ENCODE results near the gene ALDH1L1.

The ALDH1L1 gene

DNA sequence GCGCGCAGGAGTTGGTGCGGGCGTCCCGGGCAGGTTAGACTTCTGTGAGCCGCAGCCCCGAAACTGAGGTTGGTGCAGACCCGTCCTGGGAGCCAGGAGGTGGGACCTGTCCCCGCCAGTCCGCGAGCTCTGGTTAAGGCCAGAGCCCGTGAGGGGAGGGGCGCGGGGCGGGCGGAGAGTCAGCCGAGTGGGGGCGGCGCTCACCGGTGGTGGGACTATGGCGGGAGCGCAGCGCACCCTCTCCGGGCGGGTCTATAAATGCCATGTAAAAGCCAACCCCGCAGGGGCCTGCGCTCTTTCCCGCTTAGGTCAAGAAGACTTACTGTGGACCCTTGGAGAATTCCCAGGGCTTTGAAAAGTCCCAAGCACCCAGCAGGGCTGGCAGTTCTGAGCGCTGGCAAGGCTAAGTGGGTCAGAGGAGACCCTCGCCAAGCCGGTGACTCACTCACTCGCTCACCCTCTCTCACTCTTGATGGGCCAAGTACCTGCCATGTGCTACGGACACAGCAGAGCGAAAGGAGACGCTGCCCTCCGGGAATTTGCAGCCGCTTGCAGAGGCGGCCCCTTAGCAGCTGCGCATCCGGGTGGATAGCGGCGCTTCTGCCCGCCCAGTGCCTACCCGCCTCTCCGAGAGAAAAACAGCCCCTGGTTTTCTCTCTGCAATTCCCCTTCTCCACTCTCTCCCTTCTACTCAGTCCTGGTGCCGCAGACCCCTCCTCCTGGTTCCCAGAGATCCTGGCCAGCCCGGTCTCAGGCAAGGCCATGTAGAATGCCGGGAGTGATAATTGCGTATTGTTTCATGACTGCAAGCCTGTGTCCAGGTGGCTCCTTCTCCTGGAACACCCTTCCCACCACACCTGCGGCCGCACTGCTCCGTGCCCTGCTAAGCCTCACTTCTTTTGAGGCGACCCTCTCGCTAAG is at the start of gene ALDH1L1:
ALDH1L1 (minus strand) TSS at position 110 of the 921 bp plus-strand sequence. CDS start 19,607 bp downstream, outside the sequence.
- no peak for DNase-seq (ENCODE audit: low read depth, low spot score)

DNA sequence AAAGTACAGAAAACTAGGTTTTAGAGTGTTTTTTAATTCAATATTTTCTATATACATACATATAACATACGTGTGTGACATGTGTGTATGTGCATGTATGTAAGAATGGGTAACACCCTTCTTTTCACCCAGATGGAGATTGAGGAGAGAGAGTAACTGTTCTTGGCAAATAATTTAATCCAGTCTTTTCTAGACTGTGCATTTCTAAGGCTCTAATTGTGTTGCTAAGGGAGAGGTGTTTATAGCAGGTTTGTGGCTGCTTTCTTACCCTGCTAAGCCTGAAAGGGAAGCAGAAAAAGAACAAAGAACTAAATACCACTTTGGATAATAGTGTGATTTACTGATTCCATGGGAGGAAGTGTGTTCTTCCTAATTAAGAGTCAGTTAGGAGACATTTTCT is 46.0 kb upstream of the ALDH1L1 start:
- DNase-seq (ENCODE audit: low read depth, low spot score) = no peak

DNA sequence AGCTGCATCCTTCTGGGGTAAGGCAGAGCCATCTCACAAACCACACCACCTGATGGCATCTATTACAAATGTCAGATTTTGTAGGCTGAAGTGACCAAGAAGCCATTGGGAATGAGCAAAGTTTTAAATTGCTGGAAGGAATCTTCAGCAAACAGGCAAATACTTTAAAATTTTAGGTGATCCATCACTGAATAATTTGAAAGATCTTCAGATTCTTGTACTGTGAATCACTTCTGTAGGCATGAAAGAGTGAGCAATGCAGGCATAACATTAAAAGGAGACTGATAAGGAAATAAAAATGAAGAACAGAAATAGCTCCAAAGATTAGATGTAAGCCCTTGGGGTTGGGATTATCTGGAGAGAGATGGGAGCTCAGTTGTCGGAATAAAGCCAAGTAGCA is 36.0 kb upstream of the ALDH1L1 start:
- no peak for DNase-seq (ENCODE audit: low read depth, low spot score)

DNA sequence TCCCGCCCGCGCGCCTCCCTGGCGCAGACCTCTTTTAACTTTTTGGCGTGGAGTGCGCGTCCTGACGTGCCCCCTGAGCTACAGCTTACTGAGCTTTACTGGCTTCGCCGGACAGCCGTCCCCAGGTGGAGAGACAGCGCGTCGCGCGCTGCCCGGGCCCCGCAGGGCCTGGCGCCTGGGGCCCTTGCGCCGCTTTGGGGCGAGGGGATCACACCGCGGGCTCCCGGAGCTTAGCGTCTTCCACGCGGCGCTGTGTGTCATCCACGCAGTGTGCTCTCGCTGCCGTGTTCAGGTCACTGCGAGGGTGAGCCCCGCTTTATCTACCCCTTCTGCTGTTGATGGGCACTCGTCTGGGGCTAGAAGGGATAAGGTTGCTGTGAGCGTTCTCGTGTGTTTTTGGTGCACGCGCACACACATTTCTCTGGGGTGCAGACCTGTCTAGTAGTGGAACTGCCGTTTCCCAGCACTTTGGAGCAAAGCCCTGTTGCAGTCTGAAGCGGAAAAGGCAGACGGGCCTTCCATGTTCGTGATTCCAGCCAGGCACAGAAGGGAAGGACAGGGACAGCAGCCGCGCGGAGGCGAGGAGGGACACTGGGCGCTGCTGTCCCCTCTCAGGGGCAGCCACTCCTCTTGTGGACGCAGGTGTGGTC is 33.1 kb upstream of the ALDH1L1 start:
- no peak for DNase-seq (ENCODE audit: low read depth, low spot score)

DNA sequence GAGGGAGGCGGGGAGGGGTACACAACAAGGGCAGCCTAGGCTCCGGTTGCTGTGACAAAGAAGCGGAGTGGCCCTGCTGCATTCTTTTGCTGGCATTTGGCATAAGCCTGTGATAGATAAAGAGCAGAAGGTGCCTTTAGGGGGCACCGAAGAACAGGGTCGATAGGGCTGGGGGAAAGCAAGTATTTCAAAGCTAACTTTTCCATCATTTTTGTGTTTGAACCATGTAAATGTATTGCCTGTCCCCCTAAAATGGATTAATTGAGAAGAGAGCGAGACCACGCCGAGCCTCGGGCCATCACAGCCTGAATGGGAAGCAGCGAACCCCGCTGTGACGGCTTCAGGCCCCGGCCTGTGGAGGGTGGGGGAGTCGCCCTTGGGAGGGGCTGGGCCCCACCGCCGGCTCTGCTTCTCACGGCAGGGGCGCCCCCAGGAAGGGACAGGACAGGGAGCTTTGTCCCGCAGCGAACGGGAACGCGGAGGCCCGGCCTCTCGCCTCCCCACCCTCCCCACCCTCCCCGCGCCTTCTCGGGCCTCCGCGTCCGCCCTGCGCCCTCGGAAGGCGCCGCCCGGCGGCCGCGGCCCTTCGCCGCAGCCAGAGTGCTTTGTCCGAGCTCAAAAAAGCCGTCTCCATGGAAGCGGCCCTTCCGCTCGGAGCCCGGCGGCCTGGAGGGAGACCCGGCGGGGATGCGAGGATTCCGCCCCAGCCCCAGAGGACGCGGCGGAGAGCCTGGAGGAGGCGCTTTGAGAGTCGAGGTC is 32.4 kb upstream of the ALDH1L1 start:
- DNase-seq (ENCODE audit: low read depth, low spot score) = no peak

DNA sequence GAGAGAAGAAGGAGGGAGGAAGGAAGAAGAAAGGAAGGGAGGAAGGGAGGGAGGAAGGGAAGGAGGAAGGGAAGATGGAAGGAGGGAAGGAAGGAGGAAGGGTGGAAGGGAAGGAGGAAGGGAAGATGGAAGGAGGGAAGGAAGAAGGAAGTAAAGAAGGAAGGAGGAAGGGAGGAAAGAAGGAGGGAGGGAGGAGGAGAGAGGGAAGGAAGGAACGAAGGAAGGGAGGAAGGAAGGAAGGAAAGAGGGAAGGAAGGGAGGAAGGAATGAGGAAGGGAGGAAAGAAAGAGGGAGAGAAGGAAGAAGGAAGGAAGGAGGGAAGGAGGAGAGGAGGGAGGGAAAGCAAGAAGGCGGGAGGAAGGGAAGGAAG is 31.8 kb upstream of the ALDH1L1 start:
- DNase-seq (ENCODE audit: low read depth, low spot score) = no peak

DNA sequence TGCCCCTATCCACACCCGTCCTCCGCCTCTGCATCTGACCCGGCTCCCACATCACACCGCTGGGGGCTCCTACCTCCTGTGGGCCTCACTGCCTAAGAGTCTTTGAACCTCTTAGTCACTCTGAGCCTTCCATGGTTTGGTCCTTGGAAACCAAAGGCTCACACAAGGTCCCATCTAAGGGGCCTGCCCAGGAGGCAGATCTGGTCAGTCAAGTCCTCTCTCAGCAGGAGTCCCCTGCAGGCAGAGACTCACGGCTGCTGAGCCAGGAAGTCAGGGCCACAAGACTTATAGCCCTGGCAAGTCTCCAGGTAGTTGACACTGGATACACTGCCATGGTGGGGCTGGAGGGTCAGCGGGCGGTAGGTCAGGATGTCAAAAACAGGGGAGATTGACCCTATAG is 31.2 kb upstream of the ALDH1L1 start:
- DNase-seq (ENCODE audit: low read depth, low spot score) = no peak

DNA sequence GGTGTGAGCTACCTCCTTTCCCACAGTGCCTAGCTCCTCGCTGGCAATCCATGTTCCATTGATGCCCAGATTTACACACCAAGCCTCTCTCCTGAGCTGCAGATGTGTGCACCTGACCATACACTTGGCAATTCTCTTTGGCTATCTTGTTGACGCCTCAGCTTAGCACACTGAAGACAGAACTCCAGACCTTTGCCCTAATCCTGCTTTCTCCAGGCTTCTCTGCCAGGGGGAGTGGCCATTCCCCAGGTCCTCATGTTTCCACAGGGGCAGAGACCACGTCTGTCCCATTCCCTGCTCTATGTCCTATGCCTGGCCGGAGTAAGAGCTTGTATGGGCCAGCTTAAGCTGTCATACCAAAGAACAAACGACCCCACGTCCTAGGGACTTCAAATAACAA is 30.2 kb upstream of the ALDH1L1 start:
- no peak for DNase-seq (ENCODE audit: low read depth, low spot score)

DNA sequence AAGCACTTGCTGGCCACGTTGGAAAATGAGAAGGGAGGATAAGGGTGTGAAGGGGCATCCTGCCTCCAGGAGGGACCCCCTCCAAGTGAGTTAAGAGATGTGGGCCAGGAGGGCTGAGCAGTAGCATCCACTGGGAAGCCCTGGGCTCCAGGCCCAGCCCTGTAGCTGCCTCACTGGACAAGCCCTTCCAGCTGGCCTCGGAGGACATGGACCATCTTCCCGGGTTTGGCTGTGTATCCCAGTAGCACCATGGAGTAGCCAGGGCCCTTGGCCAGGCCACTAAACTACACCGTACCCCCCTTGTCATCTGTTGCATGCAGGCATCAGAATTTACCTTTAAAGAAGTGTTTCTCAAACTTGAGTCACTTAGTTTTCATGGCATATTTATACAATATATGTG is 29.4 kb upstream of the ALDH1L1 start:
- no peak for DNase-seq (ENCODE audit: low read depth, low spot score)

DNA sequence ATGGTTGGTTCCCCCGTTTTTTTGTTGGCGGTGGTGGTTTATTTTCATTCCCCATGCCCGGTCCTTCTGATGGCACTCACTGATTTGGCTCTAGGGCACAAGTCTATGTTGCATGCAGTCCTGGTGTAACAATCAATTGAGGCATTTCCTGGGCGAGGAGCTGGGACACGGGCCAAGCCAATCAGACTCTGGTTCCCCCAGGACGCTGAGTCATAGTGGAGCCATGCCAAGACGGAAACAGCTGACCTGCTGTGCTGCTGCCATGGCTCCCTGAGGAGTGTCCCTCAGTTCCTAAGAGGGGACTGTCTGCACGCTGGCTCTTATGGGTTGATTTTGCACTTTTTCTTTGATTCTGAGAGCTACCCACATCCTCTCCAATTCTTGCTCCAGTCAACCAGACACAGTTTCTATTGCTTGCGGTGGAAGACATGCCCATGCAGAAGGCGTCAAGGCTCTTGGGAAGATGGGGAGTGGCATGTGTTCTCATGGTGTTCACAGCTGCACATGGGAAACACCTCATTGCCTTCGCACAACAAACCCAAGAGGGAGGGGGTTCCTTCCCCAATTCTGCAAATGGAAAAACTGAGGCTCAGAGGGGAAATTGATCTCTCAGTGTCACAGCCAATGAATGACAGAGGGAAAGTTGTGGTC is 28.3 kb upstream of the ALDH1L1 start:
- DNase-seq (ENCODE audit: low read depth, low spot score) = peak; percentile 75

DNA sequence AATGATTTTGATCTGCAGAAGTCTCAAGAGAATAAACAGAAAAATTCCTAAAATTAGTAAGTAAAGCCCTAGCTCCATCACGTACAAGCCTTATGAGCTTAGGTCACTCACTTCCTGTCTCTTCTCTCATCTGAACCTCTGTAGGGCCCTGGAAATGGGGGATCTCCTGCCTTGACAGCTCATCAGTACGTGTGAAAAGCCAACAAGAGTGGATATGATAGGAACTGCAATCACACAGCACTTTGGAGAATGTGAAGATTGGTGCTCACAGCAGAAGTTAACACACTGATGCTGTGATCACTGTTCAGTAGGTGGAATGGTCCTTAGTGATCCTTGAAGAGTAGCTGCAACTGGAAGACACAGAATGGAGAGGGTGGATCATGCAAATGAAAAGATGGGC is 27.8 kb upstream of the ALDH1L1 start:
- DNase-seq (ENCODE audit: low read depth, low spot score) = no peak

DNA sequence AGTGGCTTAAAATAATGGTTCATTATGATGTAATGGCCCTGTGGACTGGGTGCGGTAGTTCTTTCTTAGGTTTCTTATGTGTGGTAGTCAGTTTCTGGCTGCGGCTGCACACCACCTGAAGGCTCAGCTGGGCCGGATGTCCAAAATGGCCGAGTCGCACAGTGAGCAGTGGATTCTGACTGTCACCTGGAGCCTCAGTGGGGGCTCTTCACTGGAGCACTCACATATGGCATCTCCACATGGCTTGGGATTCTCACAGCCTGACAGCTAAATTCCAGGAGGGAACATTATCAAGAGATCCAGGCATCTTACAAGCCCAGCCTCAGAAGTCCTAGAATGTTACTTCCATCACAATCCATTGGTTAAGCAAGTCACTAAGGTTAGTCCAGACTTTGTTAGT is 26.8 kb upstream of the ALDH1L1 start:
- DNase-seq (ENCODE audit: low read depth, low spot score) = no peak

DNA sequence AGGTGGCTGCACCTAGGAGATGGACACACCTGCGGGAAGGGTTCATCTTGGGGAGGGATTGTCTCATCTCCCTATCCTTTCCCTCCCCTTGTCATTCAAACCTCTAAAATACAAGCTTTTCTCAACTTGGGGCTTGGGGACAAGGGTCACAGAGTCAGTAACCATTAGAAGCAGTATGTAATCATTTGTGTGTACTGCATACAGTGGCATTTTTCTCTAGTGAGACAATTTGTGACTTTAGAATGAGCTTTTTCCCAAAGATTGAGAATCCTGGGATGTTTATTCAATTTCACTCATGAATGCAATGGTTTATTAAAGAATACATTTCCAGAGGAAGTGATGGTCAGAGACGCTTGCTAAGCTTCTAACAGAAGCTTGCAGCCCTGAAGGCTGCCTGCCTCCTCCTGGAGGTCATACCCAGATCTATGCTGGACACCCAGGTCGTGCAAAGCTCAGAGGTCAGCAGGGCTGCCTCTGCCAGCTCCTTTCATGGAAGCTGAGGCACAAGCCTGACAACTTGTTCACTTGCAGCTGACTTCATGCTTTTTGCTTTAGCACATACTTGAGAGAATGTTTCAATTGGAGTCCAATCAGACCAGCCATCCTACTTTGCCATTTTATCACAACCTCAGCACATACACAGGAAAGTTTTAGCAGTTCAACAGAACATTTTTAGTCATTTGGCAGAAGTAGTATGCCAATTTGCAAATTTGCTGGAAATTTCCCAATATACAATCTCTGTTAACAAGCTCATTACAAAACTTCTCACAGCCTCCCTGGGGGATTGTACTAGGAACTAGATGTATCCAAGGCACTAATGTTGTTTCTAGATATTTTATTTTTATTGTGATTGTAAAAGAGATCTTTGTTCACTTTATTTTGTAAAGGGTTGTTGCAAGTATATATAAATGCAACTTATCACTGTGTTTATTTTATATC is 25.6 kb upstream of the ALDH1L1 start:
- no peak for DNase-seq (ENCODE audit: low read depth, low spot score)

DNA sequence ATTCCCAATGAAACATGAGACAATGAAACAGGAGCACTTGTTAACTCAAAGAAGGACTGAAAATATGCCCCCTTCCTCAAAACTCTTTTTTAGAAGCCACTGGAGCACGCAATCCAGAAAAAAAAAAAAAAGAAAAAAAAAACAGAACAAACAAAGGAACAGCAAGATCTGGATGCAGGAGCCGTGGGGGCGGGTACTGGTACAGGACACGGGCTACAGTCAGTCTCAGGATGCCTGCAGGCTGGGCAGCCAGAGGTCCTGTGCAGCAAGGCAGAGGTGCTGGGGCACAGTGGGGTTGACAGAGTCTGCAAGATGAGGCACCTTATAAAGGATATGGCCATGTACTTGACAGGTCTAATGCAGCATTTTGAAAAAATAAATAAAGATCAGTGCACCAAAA is 22.3 kb upstream of the ALDH1L1 start:
- no peak for DNase-seq (ENCODE audit: low read depth, low spot score)

DNA sequence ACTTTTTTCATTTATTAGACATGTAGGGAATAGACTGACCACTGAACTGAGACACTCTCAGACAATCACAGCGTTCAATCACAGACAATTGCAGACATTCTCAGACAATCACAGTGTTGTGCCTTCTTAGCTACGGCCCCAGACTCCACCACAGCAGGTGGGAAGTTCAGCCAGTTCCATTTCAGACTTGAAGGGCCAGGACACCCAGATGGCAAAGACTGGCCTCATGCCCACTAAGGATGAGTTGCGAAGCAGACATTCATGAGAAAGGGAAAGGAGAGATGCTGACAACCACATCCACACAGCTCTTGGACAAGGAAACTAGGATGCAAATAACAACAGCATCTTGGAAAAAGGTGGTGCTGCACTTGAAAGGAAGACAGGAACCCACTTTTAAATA is 21.9 kb upstream of the ALDH1L1 start:
- DNase-seq (ENCODE audit: low read depth, low spot score) = no peak

DNA sequence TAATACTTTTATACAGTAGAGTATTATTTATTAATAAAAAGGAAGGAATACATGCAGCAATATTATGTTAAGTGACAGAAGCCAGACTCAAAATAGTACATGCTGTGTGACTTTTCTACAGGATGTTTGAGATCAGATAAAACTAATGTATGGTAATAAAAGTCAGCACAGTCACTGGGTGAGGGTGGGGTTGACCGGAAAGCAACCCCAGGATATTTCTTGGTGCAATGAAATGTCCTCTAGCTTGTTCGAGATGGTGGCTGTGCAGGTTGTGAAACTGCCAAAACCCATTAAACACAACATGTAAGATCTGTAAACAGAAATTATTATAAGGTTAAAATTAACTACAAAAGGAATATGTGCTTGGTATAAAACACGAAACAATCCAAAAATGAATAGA is 20.8 kb upstream of the ALDH1L1 start:
- DNase-seq (ENCODE audit: low read depth, low spot score) = no peak

DNA sequence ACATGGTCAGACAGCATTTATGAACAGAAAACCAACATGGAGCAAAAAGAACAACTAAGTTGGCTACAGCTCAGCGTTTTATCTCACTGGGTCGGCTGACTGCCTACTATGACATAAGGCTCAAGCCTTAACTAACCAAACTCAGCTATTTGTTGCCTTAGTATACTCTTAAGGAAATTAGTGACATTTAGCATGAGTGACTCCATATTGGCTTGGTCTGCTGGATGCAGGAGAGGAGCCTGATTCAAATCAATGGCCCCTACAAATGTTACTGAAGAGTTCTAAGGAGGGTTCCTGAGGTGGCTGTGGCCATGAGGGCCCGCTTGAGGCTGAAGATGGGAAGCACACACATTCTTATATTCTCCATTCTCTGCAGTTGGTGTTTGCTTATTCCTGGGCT is 20.1 kb upstream of the ALDH1L1 start:
- DNase-seq (ENCODE audit: low read depth, low spot score) = no peak

DNA sequence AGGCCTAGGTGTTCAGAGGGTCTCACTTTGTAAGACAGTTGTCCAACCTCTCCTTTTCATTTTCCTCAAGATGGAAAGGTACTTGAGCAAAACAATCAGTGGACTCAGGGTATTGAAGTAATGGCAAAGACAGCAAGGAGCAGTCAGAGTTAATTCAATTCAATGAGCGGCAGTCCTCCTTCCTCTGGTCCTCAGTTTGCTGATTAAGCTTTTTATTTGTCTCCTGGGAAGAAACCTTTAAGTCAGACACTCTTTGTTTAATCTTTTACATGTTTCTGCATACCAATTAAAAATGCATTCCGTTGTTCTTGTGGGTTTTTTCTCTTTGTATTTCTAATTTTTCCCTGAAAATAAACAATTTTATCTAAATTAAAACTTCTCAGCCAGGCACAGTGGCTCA is 18.9 kb upstream of the ALDH1L1 start:
- DNase-seq (ENCODE audit: low read depth, low spot score) = no peak

DNA sequence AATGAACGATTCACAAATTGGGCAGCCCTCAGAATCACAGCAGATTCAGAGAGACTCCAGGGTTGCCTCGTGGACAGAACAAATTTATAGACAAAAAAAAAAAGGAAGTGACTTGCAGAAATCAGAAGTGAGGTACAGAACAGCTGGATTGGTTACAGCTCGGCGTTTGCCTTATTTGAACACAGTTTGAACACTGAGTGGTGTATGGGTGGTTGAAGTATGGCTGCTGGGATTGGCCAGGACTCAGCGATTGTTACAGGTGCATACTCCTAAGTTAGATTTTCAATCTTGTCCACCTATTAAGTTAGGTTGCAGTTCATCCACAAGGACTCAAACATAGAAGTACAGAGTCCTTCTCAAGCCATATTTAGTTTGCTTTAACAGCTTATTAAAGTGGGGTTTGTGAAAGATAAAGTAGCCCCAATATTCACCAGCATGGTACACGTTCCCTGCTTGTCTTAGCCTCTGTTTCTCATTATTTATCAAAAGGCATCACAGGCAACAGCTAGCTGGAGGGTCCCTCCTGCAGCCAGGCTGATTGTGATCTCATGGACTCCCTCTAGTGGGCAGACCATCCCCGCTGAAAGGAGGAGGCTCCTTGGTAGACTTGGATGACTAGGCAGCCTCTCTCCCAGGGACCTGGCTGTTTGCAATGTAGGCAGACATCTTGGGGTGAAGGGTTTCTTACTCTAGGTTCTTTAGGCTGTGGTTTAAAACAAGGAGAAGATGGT is 17.6 kb upstream of the ALDH1L1 start:
- no peak for DNase-seq (ENCODE audit: low read depth, low spot score)

DNA sequence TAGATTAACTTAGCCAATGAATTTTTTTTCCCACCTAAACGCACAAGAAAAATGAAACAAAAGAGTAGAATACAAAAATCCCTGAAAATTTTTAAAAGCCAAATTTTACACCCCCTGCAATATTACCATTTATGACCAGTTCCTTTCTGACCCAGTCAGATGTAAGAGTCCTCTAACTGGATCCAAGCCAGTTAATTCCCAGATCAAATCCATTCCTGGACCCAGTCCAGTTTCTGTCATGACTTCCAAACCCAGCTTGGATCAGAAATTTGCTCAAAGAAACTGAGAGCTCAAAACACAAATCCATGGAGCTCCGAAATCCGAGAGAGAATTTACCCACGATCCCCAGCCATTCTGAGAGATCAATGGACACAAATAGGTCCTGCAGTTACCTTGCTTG is 17.0 kb upstream of the ALDH1L1 start:
- no peak for DNase-seq (ENCODE audit: low read depth, low spot score)
